HepG2 (cell line): ENCODE results near the gene GEMIN4. TPM values are rescaled to one million over a fixed set of nuclear protein-coding genes. Genes with fewer than 3 reads are reported as not detected.

Experiments
- CEBPZ ChIP-seq: IDR thresholded peaks from 2 replicates; pipeline ENCODE4 v1.6.1; 2012; ENCODE audit warnings: low read length, improper control_type of control experiment
- CENPX ChIP-seq: sonication (generic); formaldehyde crosslinking; IDR thresholded peaks from 2 replicates; pipeline ENCODE4 v1.9.0; 2021; ENCODE audit warnings: mild to moderate bottlenecking, missing genetic modification reagents, moderate library complexity
- PRDM10 ChIP-seq: sonication (generic); formaldehyde crosslinking; IDR thresholded peaks from 2 replicates; pipeline ENCODE4 v1.4.0; 2020; ENCODE audit warnings: low read depth, missing genetic modification reagents
- PREB ChIP-seq: sonication (generic); formaldehyde crosslinking; IDR thresholded peaks from 2 replicates; pipeline ENCODE4 v1.4.0; 2020; ENCODE audit warnings: missing genetic modification reagents
- ZC3H4 ChIP-seq: sonication (generic); formaldehyde crosslinking; IDR thresholded peaks from 2 replicates; pipeline ENCODE4 v1.4.0; 2020; ENCODE audit warnings: missing genetic modification reagents, borderline replicate concordance
- ZNF513 ChIP-seq: sonication (generic); formaldehyde crosslinking; conservative IDR thresholded peaks from 2 replicates; pipeline ENCODE4 v1.5.0; 2020; ENCODE audit warnings: missing genetic modification reagents
- ZNF557 ChIP-seq: sonication (generic); formaldehyde crosslinking; IDR thresholded peaks from 2 replicates; pipeline ENCODE4 v1.4.0; 2020; ENCODE audit warnings: missing genetic modification reagents
- ZNF609 ChIP-seq: sonication (generic); formaldehyde crosslinking; IDR thresholded peaks from 2 replicates; pipeline ENCODE4 v1.4.0; 2020; ENCODE audit warnings: mild to moderate bottlenecking, missing genetic modification reagents, borderline replicate concordance
- ZNF782 ChIP-seq: sonication (generic); formaldehyde crosslinking; IDR thresholded peaks from 2 replicates; pipeline ENCODE4 v1.4.0; 2020; ENCODE audit warnings: missing genetic modification reagents, mild to moderate bottlenecking, borderline replicate concordance
- ZNF792 ChIP-seq: IDR thresholded peaks from 2 replicates; pipeline ENCODE4 v1.6.1; 2016
- polyA plus RNA-seq, 8 experiments: library from polyadenylated mRNA; depleted of rRNA in 3 of 8; stranded (reverse) in 7 of 8; unstranded in 1 of 8; fragments of >200 nt; fragmentation: Illumina TruSeq in 4 of 8; extraction: Trizol in 4 of 8; gene quantifications; 2 replicates each; pipeline versions ENCODE4 v1.2.1 to v1.2.3, GENCODE V29; 2011 to 2016; ENCODE audit warnings: low read depth in 4 of 8, missing spikeins in 1 of 8, mixed read lengths in 1 of 8; ENCODE audit not compliant: insufficient read depth in 1 of 8
- total RNA-seq, 5 experiments: library from RNA; depleted of rRNA; stranded (reverse); fragments of >200 nt; fragmentation: Illumina TruSeq; extraction: Trizol; gene quantifications; 2 replicates each; pipeline ENCODE4 v1.2.3, GENCODE V29; 2016; ENCODE audit warnings: low read depth in 1 of 5

GEMIN4 gene
- total and polyA plus RNA-seq, 2 of the 13 experiments (the other 11 are each of a cell fraction or from before 2014, with no cell fraction given), result 10.8 to 22.7 TPM

- TF ChIP-seq ZNF609 (CRISPR knock-in tag) (peak; percentile 18; the same call in 1 of the 2 replicates), CEBPZ (no peak), PREB (CRISPR knock-in tag) (no peak), CENPX (CRISPR knock-in tag) (no peak), PRDM10 (CRISPR knock-in tag) (no peak; the same call in 1 of the 2 replicates), ZC3H4 (CRISPR knock-in tag) (no peak), ZNF782 (CRISPR knock-in tag) (no peak), ZNF792 (CRISPR knock-in tag) (no peak), ZNF557 (CRISPR knock-in tag) (no peak), ZNF513 (CRISPR knock-in tag) (no peak)
Observed at GRCh38 chr17:752002-752619, at the start of gene GEMIN4 (continued).
